GM12878 (cell line): ENCODE data around the gene PTPN20. TPM values are rescaled to one million over a fixed set of nuclear protein-coding genes. Genes with fewer than 3 reads are reported as not detected.

Source experiments
- ATAC-seq: fragments of 200-7000 bp; cut with Tn5 transposase; 3 replicates; pipeline ENCODE4 v1.9.1; 2020; ENCODE audit warnings: mild to moderate bottlenecking, moderate library complexity
- BruUV-seq: library from RNA; stranded (reverse); fragments of 400-500 nt; replicated peaks from 2 replicates; lab custom pipeline; 2021; lab: Mats Ljungman, UMichigan
- CTCF ChIA-PET: fragments of 300-600 bp; sonication (Branson Sonifier 250); formaldehyde crosslinking; extraction: SDS; loops from one replicate; lab custom pipeline; 2021; ENCODE audit warnings: inconsistent platforms; lab: Yijun Ruan, JAX
- POLR2A ChIA-PET: fragments of 350-600 bp; formaldehyde crosslinking; extraction: SDS; loops from one replicate; lab custom pipeline; 2021; ENCODE audit warnings: inconsistent platforms; lab: Charles Lee
- RAD21 ChIA-PET: fragments of 300-600 bp; sonication (Branson Sonifier 250); formaldehyde crosslinking; loops from one replicate; lab custom pipeline; 2023; ENCODE audit warnings: antibody characterized with exemption; ENCODE audit not compliant: unreplicated experiment; lab: Charles Lee
- SMC1A ChIA-PET: fragments of 300-600 bp; sonication (Branson Sonifier 250); formaldehyde crosslinking; loops from one replicate; lab custom pipeline; 2023; ENCODE audit not compliant: unreplicated experiment, uncharacterized antibody; lab: Charles Lee
- DNase-seq: peaks from one replicate; pipeline ENCODE4 v3.0.0-alpha.2; 2011; ENCODE audit warnings: low read depth, low spot score
- FAIRE-seq: peaks from 3 replicates; lab custom pipeline; 2011; peaks lifted over from hg19 to GRCh38; lab: Jason Lieb, UNC
- H2AFZ ChIP-seq: 2 replicates; pipeline ENCODE4 v1.6.0; 2011; ENCODE audit warnings: low read depth, low read length, control low read depth; ENCODE audit not compliant: control insufficient read depth
- H3K27ac ChIP-seq: 2 replicates; pipeline ENCODE4 v1.5.1; 2011; ENCODE audit warnings: control low read depth; ENCODE audit not compliant: control insufficient read depth, insufficient read depth
- H3K27me3 ChIP-seq, 2 experiments: replicated peaks in 1 of 2; 2 replicates each; pipeline versions ENCODE4 v1.6.0 to v1.6.1; 2011; ENCODE audit warnings: low read length in 1 of 2; ENCODE audit not compliant: control insufficient read depth in 2 of 2, insufficient read depth in 2 of 2
- H3K36me3 ChIP-seq, 2 experiments: 2 replicates each; pipeline ENCODE4 v1.5.1; 2011; ENCODE audit warnings: low read length in 1 of 2; ENCODE audit not compliant: control insufficient read depth in 2 of 2, insufficient read depth in 2 of 2
- H3K4me1 ChIP-seq: 2 replicates; pipeline ENCODE4 v1.6.1; 2011; ENCODE audit warnings: mild to moderate bottlenecking, low read length, moderate library complexity, mixed read lengths; ENCODE audit not compliant: control insufficient read depth, insufficient read depth
- H3K4me2 ChIP-seq: 2 replicates; pipeline ENCODE4 v1.6.0; 2011; ENCODE audit warnings: control low read depth; ENCODE audit not compliant: control insufficient read depth, insufficient read depth
- H3K4me3 ChIP-seq: fragments of 200-600 bp; sonication (generic); 2 replicates; pipeline ENCODE4 v1.5.1; 2016
- H3K79me2 ChIP-seq: 2 replicates; pipeline ENCODE4 v1.6.0; 2011; ENCODE audit warnings: low read length; ENCODE audit not compliant: control insufficient read depth, insufficient read depth
- H3K9ac ChIP-seq: 2 replicates; pipeline ENCODE4 v1.8.0; 2011; ENCODE audit warnings: low read length, control low read depth, mixed read lengths; ENCODE audit not compliant: control insufficient read depth, insufficient read depth
- H3K9me3 ChIP-seq: replicated peaks from 3 replicates; pipeline ENCODE4 v1.5.1; 2011; ENCODE audit warnings: mild to moderate bottlenecking, low read length; ENCODE audit not compliant: control insufficient read depth, insufficient read depth
- H4K20me1 ChIP-seq: 2 replicates; pipeline ENCODE4 v1.6.0; 2011; ENCODE audit not compliant: control insufficient read depth, insufficient read depth
- ASH2L ChIP-seq: fragments of 300-600, 200-600 bp; sonication (generic); IDR thresholded peaks from 2 replicates; pipeline ENCODE4 v1.6.1; 2017; ENCODE audit warnings: low read depth, mild to moderate bottlenecking, borderline replicate concordance
- BCL11A ChIP-seq: IDR thresholded peaks from 2 replicates; pipeline ENCODE4 v1.6.1; 2011; ENCODE audit warnings: low read depth, low read length
- CBX3 ChIP-seq: fragments of 200-600 bp; sonication (generic); IDR thresholded peaks from 2 replicates; pipeline ENCODE4 v1.6.1; 2016; ENCODE audit warnings: low read depth, borderline replicate concordance
- CEBPB ChIP-seq, 2 experiments: fragments of 150-350 bp in 1 of 2; IDR thresholded peaks; 2 replicates each; pipeline ENCODE4 v1.6.1; 2012 to 2014; ENCODE audit warnings: low read depth in 2 of 2, low read length in 2 of 2, borderline replicate concordance in 1 of 2, inconsistent platforms in 1 of 2
- HSF1 ChIP-seq: fragments of 150-350 bp; IDR thresholded peaks from 2 replicates; pipeline ENCODE4 v1.6.1; 2014; ENCODE audit warnings: mild to moderate bottlenecking, low read depth, low read length
- KLF5 ChIP-seq: fragments of 450-650 bp; IDR thresholded peaks from 2 replicates; pipeline ENCODE4 v1.6.1; 2014; ENCODE audit warnings: mild to moderate bottlenecking; ENCODE audit not compliant: partially characterized antibody
- MXI1 ChIP-seq: fragments of 150-350 bp; IDR thresholded peaks from 2 replicates; pipeline ENCODE4 v1.6.1; 2011; ENCODE audit warnings: low read depth, mild to moderate bottlenecking, inconsistent platforms, low read length, improper control_type of control experiment
- NR2F1 ChIP-seq: fragments of 450-650 bp; conservative IDR thresholded peaks from 2 replicates; pipeline ENCODE4 v1.6.1; 2017; ENCODE audit warnings: mild to moderate bottlenecking
- PAX5 ChIP-seq: IDR thresholded peaks from 2 replicates; pipeline ENCODE4 v1.6.1; 2011; ENCODE audit warnings: low read depth, low read length, borderline replicate concordance
- POLR2A ChIP-seq: IDR thresholded peaks from 2 replicates; pipeline ENCODE4 v1.6.1; 2011; ENCODE audit warnings: low read depth, mild to moderate bottlenecking, low read length
- RELB ChIP-seq: fragments of 450-650 bp; IDR thresholded peaks from 2 replicates; pipeline ENCODE4 v1.6.1; 2017; ENCODE audit warnings: low read depth, mild to moderate bottlenecking, moderate library complexity
- SIX5 ChIP-seq: IDR thresholded peaks from 2 replicates; pipeline ENCODE4 v1.6.1; 2011; ENCODE audit warnings: mild to moderate bottlenecking, low read depth, low read length, moderate library complexity; ENCODE audit not compliant: severe bottlenecking
- SKIL ChIP-seq: fragments of 450-650 bp; IDR thresholded peaks from 2 replicates; pipeline ENCODE4 v1.6.1; 2017; ENCODE audit warnings: mild to moderate bottlenecking, low read depth, inconsistent platforms; ENCODE audit not compliant: poor library complexity, severe bottlenecking
- TBL1XR1 ChIP-seq: IDR thresholded peaks from 2 replicates; pipeline ENCODE4 v1.6.1; 2012; ENCODE audit warnings: low read depth, low read length, improper control_type of control experiment
- TCF12 ChIP-seq: IDR thresholded peaks from 2 replicates; pipeline ENCODE4 v1.6.1; 2011; ENCODE audit warnings: low read depth, mild to moderate bottlenecking, low read length
- ZBTB40 ChIP-seq: fragments of 450-650 bp; IDR thresholded peaks from 2 replicates; pipeline ENCODE4 v1.6.1; 2016; ENCODE audit warnings: mild to moderate bottlenecking, moderate library complexity, borderline replicate concordance
- ZNF274 ChIP-seq: IDR thresholded peaks from one replicate; pipeline ENCODE4 v1.8.0; 2011; ENCODE audit not compliant: insufficient read length, insufficient read depth
- WGBS: methylation state at CpG from one replicate; pipeline ENCODE4 v1.1.6; 2016; ENCODE audit warnings: low lambda C conversion rate; ENCODE audit not compliant: insufficient replicate concordance, insufficient coverage; ENCODE audit errors: missing lambda C conversion rate; 5-methylcytosine and 5-hydroxymethylcytosine counted together
- in situ Hi-C: fragments of 300-500 bp; cut with MboI; formaldehyde crosslinking; loops from 9 replicates; pipeline ENCODE4 v1.14.3; 2018; ENCODE audit warnings: mixed read lengths
- intact Hi-C: fragments of 100-400 bp; cut with micrococcal nuclease; formaldehyde crosslinking; loops from one replicate; pipeline ENCODE4 v1.14.2; 2022; ENCODE audit not compliant: unreplicated experiment
- polyA plus RNA-seq, 11 experiments: library from polyadenylated mRNA; depleted of rRNA in 4 of 11; unstranded in 6 of 11; stranded (reverse) in 5 of 11; fragments of >200 nt; fragmentation: Nextera tagmentation in 4 of 11; fragmentation: Illumina TruSeq in 1 of 11; extraction: Ambion mirVana in 4 of 11; extraction: Trizol in 1 of 11; gene quantifications; 1 replicate in 1 of 11; 2 replicates in 10 of 11; pipeline versions ENCODE4 v1.2.1 to v1.2.3, GENCODE V29; 2011 to 2016; ENCODE audit warnings: inconsistent platforms in 2 of 11, missing spikeins in 2 of 11, low read depth in 1 of 11
- total RNA-seq, 4 experiments: library from RNA; depleted of rRNA in 3 of 4; stranded (reverse); fragments of >200 nt in 3 of 4; fragmentation: Illumina TruSeq in 1 of 4; extraction: Trizol in 1 of 4; gene quantifications; 2 replicates each; pipeline versions ENCODE4 v1.2.1 to v1.2.3, GENCODE V29; 2013 to 2021

PTPN20 gene
- total and polyA plus RNA-seq, 10 of the 15 experiments (the other 5 are each of a cell fraction or from before 2014, with no cell fraction given) = 0.04 to 3.4 (median 0.10) TPM; not detected in 4

GRCh38 chr10:47036771-47037170 is 125.5 kb downstream of the PTPN20 start:
- Histone ChIP-seq H2AFZ (no peak overlapping the region), H3K4me3 (no peak overlapping the region), H4K20me1 (no peaks in the 10 kb centered on the region), H3K27ac (no peak overlapping the region), H3K9ac (no peak overlapping the region), H3K36me3 (no peaks in the 10 kb centered on the region), H3K79me2 (no peaks in the 10 kb centered on the region), H3K4me2 (no peak overlapping the region), H3K4me1 (no peaks in the 10 kb centered on the region), H3K27me3 (peaks cover 2 to 3% of the 10 kb centered on the region in 2 experiments; a peak in 3 of 4 replicates), H3K9me3 (no peaks in the 10 kb centered on the region)
- CTCF ChIA-PET = no interaction called here
- POLR2A ChIA-PET = no interaction called here
- DNase-seq (no peak), ATAC-seq (no peak), FAIRE-seq (no peak)
- intact Hi-C loops = no loop called here
- RAD21 ChIA-PET = no interaction called here
- in situ Hi-C loops = no loop called here
- BruUV-seq = no TSS peak
- WGBS = 30% methylated on average over 7 of the region's 7 CpGs
- SMC1A ChIA-PET = interaction anchor here (1.3 kb wide), 2 partner anchors 11 to 12 kb away, joined by 3 to 6 read pairs; no protein-coding TSS in a partner anchor
- TF ChIP-seq SIX5 (no peak), TBL1XR1 (no peak), POLR2A (no peak), NR2F1 (no peak), ASH2L (no peak), CEBPB (IDR thresholded peaks at IDR 0.05; ENCODE audit: borderline replicate concordance in 1 of 2, low read depth in 2 of 2, low read length in 2 of 2) (no peak), HSF1 (no peak), RELB (no peak), SKIL (no peak), TCF12 (no peak), KLF5 (no peak), BCL11A (no peak), MXI1 (no peak), PAX5 (no peak), ZNF274 (no peak), CBX3 (no peak), ZBTB40 (no peak)
